HCT116 (cell line): ENCODE results near the gene FAM234B. TPM values are rescaled to one million over a fixed set of nuclear protein-coding genes. Genes with fewer than 3 reads are reported as not detected.

Experiments
- ATAC-seq: fragments of 200-7000 bp; cut with Tn5 transposase; 2 replicates; pipeline ENCODE4 v1.9.1; 2020; ENCODE audit warnings: mild to moderate bottlenecking, moderate library complexity
- BruUV-seq: library from RNA; stranded (reverse); fragments of 400-500 nt; replicated peaks from 2 replicates; lab custom pipeline; 2021; lab: Mats Ljungman, UMichigan
- CTCF ChIA-PET: fragments of 300-600 bp; sonication (Branson Sonifier 250); formaldehyde crosslinking; loops from one replicate; lab custom pipeline; 2021; ENCODE audit warnings: antibody characterized with exemption; lab: Charles Lee
- POLR2A ChIA-PET: fragments of 300-600, 350-600 bp; sonication (Branson Sonifier 250); formaldehyde crosslinking; loops from one replicate; lab custom pipeline; 2021; ENCODE audit warnings: antibody characterized with exemption; lab: Charles Lee
- RAD21 ChIA-PET, 2 experiments: fragments of 300-600 bp; sonication (Branson Sonifier 250); formaldehyde crosslinking; loops; one replicate each; lab custom pipeline; 2023; ENCODE audit warnings: low total read pairs in 2 of 2; ENCODE audit not compliant: uncharacterized antibody in 2 of 2, unreplicated experiment in 2 of 2, low non-redundant PET in 1 of 2; lab: Charles Lee
- DNase-seq: peaks from one replicate; pipeline ENCODE4 v3.0.0-alpha.2; 2010; ENCODE audit warnings: low read depth, low spot score
- H2AFZ ChIP-seq: fragments of 200-600 bp; shearing (Covaris generic), sonication (generic); 2 replicates; pipeline ENCODE4 v1.6.1; 2017; ENCODE audit warnings: low read depth, mixed run types, mixed read lengths, antibody characterized with exemption, low read length; ENCODE audit not compliant: poor library complexity, severe bottlenecking
- H3K27ac ChIP-seq: 2 replicates; pipeline ENCODE4 v1.5.1; 2012; ENCODE audit warnings: low read depth, low read length
- H3K27me3 ChIP-seq: fragments of 200-600 bp; sonication (generic); 2 replicates; pipeline ENCODE4 v1.6.1; 2016; ENCODE audit warnings: mixed run types, low read length, mixed read lengths; ENCODE audit not compliant: insufficient read depth
- H3K36me3 ChIP-seq, 2 experiments: fragments of 200-500 bp in 1 of 2; fragments of 200-600 bp in 1 of 2; sonication (Bioruptor generic) in 1 of 2; sonication (generic) in 1 of 2; 2 replicates each; pipeline versions ENCODE4 v1.5.1 to v1.6.1; 2014 to 2016; ENCODE audit warnings: low read length in 2 of 2, inconsistent platforms in 1 of 2, mixed read lengths in 1 of 2, mixed run types in 1 of 2; ENCODE audit not compliant: insufficient read depth in 2 of 2, control insufficient read depth in 1 of 2
- H3K4me1 ChIP-seq, 2 experiments: fragments of 200-600 bp in 1 of 2; sonication (generic) in 1 of 2; 2 replicates each; pipeline versions ENCODE4 v1.5.1 to v1.6.1; 2012 to 2017; ENCODE audit warnings: low read length in 2 of 2, inconsistent platforms in 1 of 2, mild to moderate bottlenecking in 1 of 2, mixed read lengths in 1 of 2, mixed run types in 1 of 2, moderate library complexity in 1 of 2; ENCODE audit not compliant: insufficient read depth in 2 of 2, control insufficient read depth in 1 of 2
- H3K4me2 ChIP-seq: fragments of 200-600 bp; sonication (generic); 2 replicates; pipeline ENCODE4 v1.6.1; 2017; ENCODE audit warnings: mixed run types, low read length, mixed read lengths
- H3K4me3 ChIP-seq, 2 experiments: fragments of 200-600 bp in 1 of 2; sonication (generic) in 1 of 2; replicated peaks in 1 of 2; 2 replicates each; pipeline ENCODE4 v1.5.1; 2011 to 2016; ENCODE audit warnings: low read length in 2 of 2, control low read depth in 1 of 2, low read depth in 1 of 2, mild to moderate bottlenecking in 1 of 2, mixed read lengths in 1 of 2, mixed run types in 1 of 2
- H3K79me2 ChIP-seq: fragments of 200-600 bp; sonication (generic); 2 replicates; pipeline ENCODE4 v1.6.1; 2017; ENCODE audit warnings: mild to moderate bottlenecking, mixed run types, low read length, moderate library complexity, mixed read lengths; ENCODE audit not compliant: insufficient read depth
- H3K9ac ChIP-seq: fragments of 200-600 bp; sonication (generic); 2 replicates; pipeline ENCODE4 v1.6.1; 2016; ENCODE audit warnings: low read length, mixed read lengths
- H3K9me2 ChIP-seq: fragments of 200-600 bp; sonication (generic), shearing (Covaris generic); 2 replicates; pipeline ENCODE4 v1.6.1; 2017; ENCODE audit warnings: mixed run types, mild to moderate bottlenecking, moderate library complexity; ENCODE audit not compliant: insufficient read depth
- H3K9me3 ChIP-seq, 2 experiments: fragments of 200-500 bp in 1 of 2; fragments of 200-600 bp in 1 of 2; sonication (Bioruptor generic) in 1 of 2; sonication (generic) in 1 of 2; 2 replicates each; pipeline ENCODE4 v1.6.1; 2014 to 2017; ENCODE audit warnings: low read length in 2 of 2, mixed read lengths in 2 of 2, inconsistent platforms in 1 of 2, low read depth in 1 of 2, mild to moderate bottlenecking in 1 of 2, mixed run types in 1 of 2, moderate library complexity in 1 of 2; ENCODE audit not compliant: control insufficient read depth in 1 of 2, insufficient read depth in 1 of 2
- H4K20me1 ChIP-seq: fragments of 200-600 bp; sonication (generic), shearing (Covaris generic); 2 replicates; pipeline ENCODE4 v1.6.1; 2017; ENCODE audit warnings: mixed run types, mild to moderate bottlenecking, moderate library complexity; ENCODE audit not compliant: insufficient read depth
- ATF3 ChIP-seq: IDR thresholded peaks from 2 replicates; pipeline ENCODE4 v1.6.1; 2012
- CBX3 ChIP-seq: IDR thresholded peaks from 2 replicates; pipeline ENCODE4 v1.6.1; 2012; ENCODE audit warnings: low read depth
- CEBPB ChIP-seq: IDR thresholded peaks from 2 replicates; pipeline ENCODE4 v1.6.1; 2012; ENCODE audit warnings: low read depth
- EZH2 ChIP-seq: fragments of 200-600 bp; sonication (generic); IDR thresholded peaks from 2 replicates; pipeline ENCODE4 v1.6.1; 2017; ENCODE audit warnings: antibody characterized with exemption, mixed run types
- FOSL1 ChIP-seq: IDR thresholded peaks from 2 replicates; pipeline ENCODE4 v1.6.1; 2012; ENCODE audit warnings: low read depth
- JUND ChIP-seq: IDR thresholded peaks from 2 replicates; pipeline ENCODE4 v1.6.1; 2012
- MAX ChIP-seq: IDR thresholded peaks from 2 replicates; pipeline ENCODE4 v1.6.1; 2012
- POLR2AphosphoS5 ChIP-seq: IDR thresholded peaks from 2 replicates; pipeline ENCODE4 v1.6.1; 2011; ENCODE audit warnings: mild to moderate bottlenecking, low read depth, low read length, moderate library complexity
- SIN3A ChIP-seq: IDR thresholded peaks from 2 replicates; pipeline ENCODE4 v1.6.1; 2012; ENCODE audit warnings: low read depth
- SP1 ChIP-seq: IDR thresholded peaks from 2 replicates; pipeline ENCODE4 v1.6.1; 2012; ENCODE audit warnings: low read depth
- SRF ChIP-seq: IDR thresholded peaks from 2 replicates; pipeline ENCODE4 v1.6.1; 2012; ENCODE audit warnings: low read depth
- TCF7L2 ChIP-seq: IDR thresholded peaks from 2 replicates; pipeline ENCODE4 v1.7.0; 2011; ENCODE audit warnings: borderline replicate concordance, inconsistent platforms; ENCODE audit not compliant: insufficient read depth, insufficient read length; ENCODE audit errors: extremely low read depth
- YY1 ChIP-seq: IDR thresholded peaks from 2 replicates; pipeline ENCODE4 v1.6.1; 2011; ENCODE audit warnings: low read length, low read depth, moderate library complexity, mild to moderate bottlenecking; ENCODE audit not compliant: insufficient replicate concordance; ENCODE audit errors: extremely low read depth
- ZNF274 ChIP-seq: fragments of 200-500 bp; sonication (Bioruptor generic); IDR thresholded peaks from 2 replicates; pipeline ENCODE4 v1.6.1; 2014; ENCODE audit warnings: mild to moderate bottlenecking, low read depth, low read length, inconsistent platforms
- intact Hi-C: fragments of 100-400 bp; cut with micrococcal nuclease; formaldehyde crosslinking; loops from 2 replicates; pipeline ENCODE4 v1.10.0; 2022
- total RNA-seq: library from RNA; stranded (reverse); gene quantifications from one replicate; pipeline ENCODE4 v1.2.1, GENCODE V29; 2021; ENCODE audit not compliant: unreplicated experiment

Gene FAM234B
- total RNA-seq, 1 experiment from 2014 or later, result 15.9 TPM

DNA sequence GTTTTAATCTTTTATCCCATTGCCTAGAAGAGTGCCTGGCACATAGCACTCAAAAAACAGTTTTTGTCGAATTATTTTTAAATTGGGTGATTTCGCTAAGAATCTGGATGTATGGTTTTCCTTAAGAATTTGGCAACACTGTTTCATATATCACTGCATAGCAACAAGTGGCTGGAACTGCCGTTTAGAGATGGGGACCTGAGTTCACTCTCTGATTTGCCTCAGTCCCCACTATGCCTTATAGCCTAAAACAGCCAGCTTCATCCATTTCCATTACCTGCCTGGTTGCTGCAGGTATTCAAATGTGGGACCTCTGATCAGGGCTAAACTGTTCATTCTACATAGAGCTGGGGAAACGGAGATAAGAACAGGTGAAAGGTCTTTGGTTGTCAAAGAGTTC, 45.9 kb upstream of the FAM234B start:
- DNase-seq (no peak), ATAC-seq (no peak)
- no peak overlapping the region for H3K27ac ChIP-seq
- TF ChIP-seq JUND, result no peak
- no peak for TF ChIP-seq EZH2
- TF ChIP-seq MAX, result no peak
- no peak for TF ChIP-seq CBX3
- no peak for TF ChIP-seq CEBPB
- no peak for TF ChIP-seq SRF
- TF ChIP-seq FOSL1, result no peak
- no peak for TF ChIP-seq ATF3
- no peak for TF ChIP-seq ZNF274
- no peak for TF ChIP-seq SP1
- no peak for TF ChIP-seq SIN3A
- TF ChIP-seq POLR2AphosphoS5, result no peak
- no peak for TF ChIP-seq TCF7L2
- TF ChIP-seq YY1, result no peak
- no peaks in the 10 kb centered on the region for H3K9me3 ChIP-seq
- H2AFZ ChIP-seq, result no peak overlapping the region
- no TSS peak for BruUV-seq
- H3K4me2 ChIP-seq, result no peak overlapping the region
- H3K4me1 ChIP-seq, result peaks cover 3 to 18% of the 10 kb centered on the region in 2 experiments; a peak in 3 of 4 replicates
- no peaks in the 10 kb centered on the region for H3K27me3 ChIP-seq
- ChIA-PET RAD21 (no interaction called here), CTCF (no interaction called here), POLR2A (no interaction called here)
- no peaks in the 10 kb centered on the region for H4K20me1 ChIP-seq
- H3K9me2 ChIP-seq, result no peaks in the 10 kb centered on the region
- peaks cover 25% of the 10 kb centered on the region for H3K79me2 ChIP-seq
- H3K36me3 ChIP-seq, result peaks cover 0 to 2% of the 10 kb centered on the region in 2 experiments; a peak in 1 of 4 replicates
- no peak overlapping the region for H3K9ac ChIP-seq
- intact Hi-C loops, result no loop called here
- H3K4me3 ChIP-seq, result no peak overlapping the region
